ENCODE data around the gene BRD4.

DNA sequence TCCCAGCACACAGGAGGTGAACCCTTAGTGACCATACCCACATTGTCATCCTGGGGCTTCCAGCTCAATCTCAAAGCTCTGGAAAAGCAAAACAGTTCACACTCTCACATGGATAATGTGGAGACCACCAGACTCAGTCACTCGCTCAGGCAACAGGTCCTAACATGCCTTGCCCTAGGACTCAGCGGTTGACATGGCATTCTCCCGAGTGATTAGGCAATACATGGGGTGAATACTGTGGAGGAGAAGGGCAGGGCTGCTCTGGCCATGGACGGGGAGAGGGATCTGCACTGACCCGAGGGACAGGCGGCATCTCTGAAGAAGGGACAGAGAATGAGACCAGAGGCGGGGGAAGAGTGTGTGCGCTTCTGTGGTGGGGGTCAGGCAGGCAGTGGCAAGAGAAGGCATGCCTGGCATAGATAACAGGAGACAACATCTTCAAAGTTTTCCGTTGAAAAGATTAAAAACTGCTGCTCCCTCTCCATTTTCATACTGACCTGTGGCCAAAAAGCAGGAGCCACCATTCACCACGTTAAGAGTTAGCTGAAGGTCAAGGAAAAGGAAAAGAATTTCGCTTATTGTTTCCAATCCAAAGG lies 55.6 kb downstream of the BRD4 start:
- no peak for TF ChIP-seq CTCF (IDR thresholded peaks at IDR 0.05)
- TF ChIP-seq, protein P1, sequence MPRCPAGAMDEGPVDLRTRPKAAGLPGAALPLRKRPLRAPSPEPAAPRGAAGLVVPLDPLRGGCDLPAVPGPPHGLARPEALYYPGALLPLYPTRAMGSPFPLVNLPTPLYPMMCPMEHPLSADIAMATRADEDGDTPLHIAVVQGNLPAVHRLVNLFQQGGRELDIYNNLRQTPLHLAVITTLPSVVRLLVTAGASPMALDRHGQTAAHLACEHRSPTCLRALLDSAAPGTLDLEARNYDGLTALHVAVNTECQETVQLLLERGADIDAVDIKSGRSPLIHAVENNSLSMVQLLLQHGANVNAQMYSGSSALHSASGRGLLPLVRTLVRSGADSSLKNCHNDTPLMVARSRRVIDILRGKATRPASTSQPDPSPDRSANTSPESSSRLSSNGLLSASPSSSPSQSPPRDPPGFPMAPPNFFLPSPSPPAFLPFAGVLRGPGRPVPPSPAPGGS (IDR thresholded peaks at IDR 0.05) = no peak
- TF ChIP-seq POLR2A (IDR thresholded peaks at IDR 0.05; ENCODE audit: low read length) = no peak
- TF ChIP-seq EP300 (IDR thresholded peaks at IDR 0.05) = no peak
- TF ChIP-seq REST (IDR thresholded peaks at IDR 0.05) = no peak
- TF ChIP-seq ZFP36 (IDR thresholded peaks at IDR 0.05; ENCODE audit: borderline replicate concordance, partially characterized antibody) = no peak
- TF ChIP-seq ZSCAN20 (CRISPR knock-in tag; IDR thresholded peaks at IDR 0.05) = no peak
- no peak for TF ChIP-seq CHD4 (IDR thresholded peaks at IDR 0.05; ENCODE audit: borderline replicate concordance)

All from A549 (cell line).